H9 (cell line): ENCODE measurements around the gene APOA1. TPM values are rescaled to one million over a fixed set of nuclear protein-coding genes. Genes with fewer than 3 reads are reported as not detected.
A peak's percentile ranks its signal among the peaks of the same experiment; 100 is the strongest.

Source experiments
- DNase-seq: peaks from one replicate; pipeline ENCODE4 v3.0.0-alpha.2; 2017
- H2AFZ ChIP-seq: one replicate; pipeline ENCODE4 v1.6.1; 2013; ENCODE audit warnings: mild to moderate bottlenecking, low read length, control low read depth, moderate library complexity
- H2AK5ac ChIP-seq: 2 replicates; pipeline ENCODE4 v1.6.1; 2013; ENCODE audit warnings: low read length, control low read depth, mixed read lengths; ENCODE audit not compliant: insufficient read length
- H2BK120ac ChIP-seq: one replicate; pipeline ENCODE4 v1.6.1; 2013; ENCODE audit warnings: low read depth, mild to moderate bottlenecking, low read length, control low read depth, inconsistent platforms; ENCODE audit not compliant: poor library complexity, severe bottlenecking
- H2BK12ac ChIP-seq: 2 replicates; pipeline ENCODE4 v1.6.1; 2013; ENCODE audit warnings: low read length, control low read depth, mixed read lengths, low read depth; ENCODE audit not compliant: insufficient read length
- H2BK15ac ChIP-seq: 2 replicates; pipeline ENCODE4 v1.6.1; 2013; ENCODE audit warnings: low read depth, low read length, control low read depth
- H2BK20ac ChIP-seq: one replicate; pipeline ENCODE4 v1.6.1; 2013; ENCODE audit warnings: low read depth, mild to moderate bottlenecking, low read length, control low read depth, inconsistent platforms; ENCODE audit not compliant: poor library complexity, severe bottlenecking
- H2BK5ac ChIP-seq: 2 replicates; pipeline ENCODE4 v1.6.1; 2013; ENCODE audit warnings: low read length, control low read depth, mixed read lengths; ENCODE audit not compliant: insufficient read length
- H3K14ac ChIP-seq: 2 replicates; pipeline ENCODE4 v1.6.1; 2013; ENCODE audit warnings: low read length, control low read depth; ENCODE audit not compliant: insufficient read depth
- H3K18ac ChIP-seq: 2 replicates; pipeline ENCODE4 v1.6.1; 2013; ENCODE audit warnings: low read depth, mild to moderate bottlenecking, mixed read lengths, low read length, control low read depth; ENCODE audit not compliant: insufficient read length
- H3K23ac ChIP-seq: 2 replicates; pipeline ENCODE4 v1.6.1; 2013; ENCODE audit warnings: low read length, control low read depth, mixed read lengths, low read depth; ENCODE audit not compliant: insufficient read length
- H3K23me2 ChIP-seq: 2 replicates; pipeline ENCODE4 v1.6.1; 2013; ENCODE audit warnings: low read depth, mild to moderate bottlenecking, mixed read lengths, low read length, control low read depth; ENCODE audit not compliant: insufficient read length, poor library complexity, severe bottlenecking
- H3K27ac ChIP-seq: 2 replicates; pipeline ENCODE4 v1.5.1; 2013; ENCODE audit warnings: low read length, control low read depth, mixed read lengths, low read depth; ENCODE audit not compliant: insufficient read length
- H3K27me3 ChIP-seq: 2 replicates; pipeline ENCODE4 v1.6.1; 2013; ENCODE audit warnings: low read length, control low read depth, inconsistent platforms; ENCODE audit not compliant: insufficient read depth
- H3K4ac ChIP-seq: 2 replicates; pipeline ENCODE4 v1.6.1; 2013; ENCODE audit warnings: low read depth, mild to moderate bottlenecking, control low read depth, inconsistent platforms, low read length, moderate library complexity
- H3K4me1 ChIP-seq: 2 replicates; pipeline ENCODE4 v1.6.1; 2013; ENCODE audit warnings: low read length, control low read depth, inconsistent platforms; ENCODE audit not compliant: insufficient read depth
- H3K4me2 ChIP-seq: 2 replicates; pipeline ENCODE4 v1.6.1; 2013; ENCODE audit warnings: low read length, control low read depth, mixed read lengths; ENCODE audit not compliant: insufficient read length, insufficient read depth
- H3K56ac ChIP-seq: 2 replicates; pipeline ENCODE4 v1.6.1; 2013; ENCODE audit warnings: low read depth, mild to moderate bottlenecking, mixed read lengths, low read length, control low read depth; ENCODE audit not compliant: insufficient read length
- H3K79me1 ChIP-seq: 2 replicates; pipeline ENCODE4 v1.6.1; 2013; ENCODE audit warnings: low read depth, mild to moderate bottlenecking, moderate library complexity, low read length, control low read depth, inconsistent platforms; ENCODE audit not compliant: insufficient read depth, poor library complexity, severe bottlenecking
- H3K79me2 ChIP-seq: 2 replicates; pipeline ENCODE4 v1.6.1; 2013; ENCODE audit warnings: low read length, control low read depth, inconsistent platforms; ENCODE audit not compliant: insufficient read depth
- H3K9ac ChIP-seq: 2 replicates; pipeline ENCODE4 v1.6.1; 2013; ENCODE audit warnings: low read length, control low read depth, mixed read lengths; ENCODE audit not compliant: insufficient read length; ENCODE audit errors: extremely low read depth
- H3K9me3 ChIP-seq: one replicate; pipeline ENCODE4 v1.6.1; 2013; ENCODE audit warnings: low read depth, low read length, inconsistent platforms; ENCODE audit not compliant: control insufficient read depth
- H3T11ph ChIP-seq: one replicate; pipeline ENCODE4 v1.6.1; 2013; ENCODE audit warnings: mild to moderate bottlenecking, low read length, control low read depth, inconsistent platforms
- H4K20me1 ChIP-seq: one replicate; pipeline ENCODE4 v1.6.1; 2013; ENCODE audit not compliant: control insufficient read depth, insufficient read length, insufficient read depth
- H4K5ac ChIP-seq: 2 replicates; pipeline ENCODE4 v1.6.1; 2013; ENCODE audit warnings: low read depth, mild to moderate bottlenecking, mixed read lengths, low read length, control low read depth; ENCODE audit not compliant: insufficient read length
- H4K8ac ChIP-seq: replicated peaks from 2 replicates; pipeline ENCODE4 v1.6.1; 2013; ENCODE audit warnings: low read length, control low read depth, mixed read lengths, low read depth; ENCODE audit not compliant: insufficient read length
- H4K91ac ChIP-seq: 2 replicates; pipeline ENCODE4 v1.6.1; 2013; ENCODE audit warnings: low read depth, mild to moderate bottlenecking, moderate library complexity, mixed read lengths, low read length, control low read depth; ENCODE audit not compliant: insufficient read length
- H3K27ac Mint-ChIP-seq, 3 experiments: 2 replicates in 2 of 3; 3 replicates in 1 of 3; pipeline ENCODE4 v1.8.0; 2020 to 2021; ENCODE audit warnings: mixed read lengths in 3 of 3, mild to moderate bottlenecking in 1 of 3, moderate library complexity in 1 of 3
- H3K27me3 Mint-ChIP-seq: 2 replicates; pipeline ENCODE4 v1.8.0; 2021; ENCODE audit warnings: low read depth, mild to moderate bottlenecking, moderate library complexity, mixed read lengths
- H3K36me3 Mint-ChIP-seq, 3 experiments: 2 replicates in 2 of 3; 3 replicates in 1 of 3; pipeline ENCODE4 v1.8.0; 2020 to 2021; ENCODE audit warnings: low read depth in 3 of 3, mixed read lengths in 3 of 3; ENCODE audit not compliant: insufficient read depth in 1 of 3
- H3K4me1 Mint-ChIP-seq, 2 experiments: 2 replicates each; pipeline ENCODE4 v1.8.0; 2020; ENCODE audit warnings: mixed read lengths in 2 of 2
- H3K4me3 Mint-ChIP-seq, 2 experiments: 2 replicates in 1 of 2; 3 replicates in 1 of 2; pipeline ENCODE4 v1.8.0; 2020 to 2021; ENCODE audit warnings: mild to moderate bottlenecking in 2 of 2, mixed read lengths in 2 of 2, moderate library complexity in 1 of 2
- H3K9me3 Mint-ChIP-seq, 2 experiments: 2 replicates in 1 of 2; 3 replicates in 1 of 2; pipeline ENCODE4 v1.8.0; 2020; ENCODE audit warnings: mild to moderate bottlenecking in 2 of 2, mixed read lengths in 2 of 2, moderate library complexity in 1 of 2
- WGBS: extraction: QIAGEN DNeasy Blood & Tissue Kit; methylation state at CpG from one replicate; pipeline ENCODE4 v1.1.7; 2013; ENCODE audit warnings: missing lambda C conversion rate, low lambda C conversion rate, mixed read lengths; ENCODE audit not compliant: insufficient read length; ENCODE audit errors: extremely low coverage; 5-methylcytosine and 5-hydroxymethylcytosine counted together
- total RNA-seq: library from RNA; stranded (reverse); gene quantifications from 2 replicates; pipeline ENCODE4 v1.2.1, GENCODE V29; 2021
- TF ChIP-seq, protein P1 (sequence below): fragments of 200-600 bp; sonication (generic); conservative IDR thresholded peaks from 3 replicates; pipeline ENCODE4 v1.8.0; 2021; ENCODE audit warnings: antibody characterized with exemption, mild to moderate bottlenecking

Gene APOA1
- total RNA-seq, 1 experiment from 2014 or later = 0.68 TPM

DNA sequence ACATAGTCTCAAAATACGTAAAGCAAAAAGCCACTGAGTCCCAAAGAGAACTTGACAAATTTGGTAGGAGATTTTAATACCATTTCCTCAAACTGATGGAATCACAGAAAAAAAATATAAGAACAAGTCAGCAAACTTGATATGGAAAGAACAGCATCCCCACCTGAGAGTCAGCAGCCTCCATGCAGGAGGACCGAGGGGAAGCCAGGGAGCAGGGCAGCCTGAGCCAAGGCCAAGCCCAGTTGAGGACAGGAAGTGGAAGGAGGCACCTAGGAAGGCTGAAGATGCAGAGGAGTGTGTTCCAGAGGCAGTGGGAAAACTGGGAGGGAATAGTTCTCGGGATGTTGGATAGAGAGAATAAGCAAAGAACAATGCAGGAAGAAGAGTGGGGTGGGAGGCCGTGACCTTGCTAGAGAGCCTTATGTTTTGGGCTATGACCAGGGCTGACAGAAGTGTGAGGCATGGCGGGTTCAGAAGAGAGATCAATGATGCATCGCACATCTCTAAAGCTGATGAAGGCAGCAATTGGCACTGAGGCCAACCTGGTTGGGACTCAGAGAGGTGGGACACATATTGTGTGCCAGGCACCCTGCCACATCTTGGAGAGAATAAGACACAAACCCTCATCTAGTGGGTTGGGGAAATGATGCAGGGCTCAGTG lies 29.7 kb downstream of the APOA1 start:
- no peak overlapping the region for H2BK5ac ChIP-seq
- H3K27ac Mint-ChIP-seq = peak overlapping the region in 1 of 3 experiments; percentile 12; a peak in 1 of 7 replicates

More for the DNA sequence above, 29.7 kb downstream of the APOA1 start:
- Histone ChIP-seq H3K23ac (no peak overlapping the region), H4K91ac (no peak overlapping the region), H3K79me1 (no peaks in the 10 kb centered on the region), H3K27me3 (no peaks in the 10 kb centered on the region), H3K14ac (no peak overlapping the region), H3K4ac (no peak overlapping the region), H3T11ph (no peak overlapping the region), H3K27ac (no peak overlapping the region), H2BK15ac (no peak overlapping the region), H4K20me1 (no peaks in the 10 kb centered on the region), H4K8ac (no peak overlapping the region), H3K4me1 (no peaks in the 10 kb centered on the region), H2BK120ac (no peak overlapping the region), H4K5ac (no peak overlapping the region), H3K9ac (no peak overlapping the region), H3K56ac (no peak overlapping the region), H3K18ac (no peak overlapping the region), H3K23me2 (no peaks in the 10 kb centered on the region), H2AFZ (no peak overlapping the region), H3K4me2 (no peak overlapping the region), H2BK20ac (no peak overlapping the region), H2AK5ac (no peak overlapping the region), H3K79me2 (no peaks in the 10 kb centered on the region), H3K9me3 (no peaks in the 10 kb centered on the region), H2BK12ac (no peak overlapping the region)
- no peaks in the 10 kb centered on the region; a peak in 1 of 5 replicates for H3K9me3 Mint-ChIP-seq
- no CpG with 5 or more reads among the region's 6 CpGs for WGBS
- no peaks in the 10 kb centered on the region for H3K36me3 Mint-ChIP-seq
- H3K27me3 Mint-ChIP-seq = peaks cover 4% of the 10 kb centered on the region
- no peak overlapping the region for H3K4me3 Mint-ChIP-seq
- no peak for DNase-seq
- no peaks in the 10 kb centered on the region for H3K4me1 Mint-ChIP-seq
- TF ChIP-seq, protein P1, sequence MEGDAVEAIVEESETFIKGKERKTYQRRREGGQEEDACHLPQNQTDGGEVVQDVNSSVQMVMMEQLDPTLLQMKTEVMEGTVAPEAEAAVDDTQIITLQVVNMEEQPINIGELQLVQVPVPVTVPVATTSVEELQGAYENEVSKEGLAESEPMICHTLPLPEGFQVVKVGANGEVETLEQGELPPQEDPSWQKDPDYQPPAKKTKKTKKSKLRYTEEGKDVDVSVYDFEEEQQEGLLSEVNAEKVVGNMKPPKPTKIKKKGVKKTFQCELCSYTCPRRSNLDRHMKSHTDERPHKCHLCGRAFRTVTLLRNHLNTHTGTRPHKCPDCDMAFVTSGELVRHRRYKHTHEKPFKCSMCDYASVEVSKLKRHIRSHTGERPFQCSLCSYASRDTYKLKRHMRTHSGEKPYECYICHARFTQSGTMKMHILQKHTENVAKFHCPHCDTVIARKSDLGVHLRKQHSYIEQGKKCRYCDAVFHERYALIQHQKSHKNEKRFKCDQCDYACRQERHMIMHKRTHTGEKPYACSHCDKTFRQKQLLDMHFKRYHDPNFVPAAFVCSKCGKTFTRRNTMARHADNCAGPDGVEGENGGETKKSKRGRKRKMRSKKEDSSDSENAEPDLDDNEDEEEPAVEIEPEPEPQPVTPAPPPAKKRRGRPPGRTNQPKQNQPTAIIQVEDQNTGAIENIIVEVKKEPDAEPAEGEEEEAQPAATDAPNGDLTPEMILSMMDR = no peak
